Measurements from ENCODE around the gene UPF1. TPM values are rescaled to one million over a fixed set of nuclear protein-coding genes. Genes with fewer than 3 reads are reported as not detected.
"Not testable (repeated sequence)": the region's sequence is repeated elsewhere in the genome, so short reads cannot be mapped to it uniquely, and the experiment has no call there.

The UPF1 gene
- total and polyA plus RNA-seq, 8 donors, result 26.3 to 54.4 (median 37.5) TPM

- Histone ChIP-seq H3K4me3 (no peak overlapping the region), H3K4me1 (no peaks in the 10 kb centered on the region), H3K9me3 (no peaks in the 10 kb centered on the region), H3K27me3 (peaks cover 0 to 10% (median 0%) of the 10 kb centered on the region in 4 donors), H3K36me3 (peaks cover 0 to 12% (median 6%) of the 10 kb centered on the region in 3 donors), H3K27ac (no peak overlapping the region)
- intact Hi-C loops (cut with DNase I), result loop anchor here in 1 of 3 donors (10.0 kb wide), 1 partner anchor 86 kb away; no protein-coding TSS in a partner anchor
- WGBS, 2 donors, result 68 to 73% methylated on average over 18 of the region's 18 CpGs
- FAIRE-seq (no peak), ATAC-seq (no peak), DNase-seq (peak in 1 of 6 donors; percentile 66)
- TF ChIP-seq, protein P1, sequence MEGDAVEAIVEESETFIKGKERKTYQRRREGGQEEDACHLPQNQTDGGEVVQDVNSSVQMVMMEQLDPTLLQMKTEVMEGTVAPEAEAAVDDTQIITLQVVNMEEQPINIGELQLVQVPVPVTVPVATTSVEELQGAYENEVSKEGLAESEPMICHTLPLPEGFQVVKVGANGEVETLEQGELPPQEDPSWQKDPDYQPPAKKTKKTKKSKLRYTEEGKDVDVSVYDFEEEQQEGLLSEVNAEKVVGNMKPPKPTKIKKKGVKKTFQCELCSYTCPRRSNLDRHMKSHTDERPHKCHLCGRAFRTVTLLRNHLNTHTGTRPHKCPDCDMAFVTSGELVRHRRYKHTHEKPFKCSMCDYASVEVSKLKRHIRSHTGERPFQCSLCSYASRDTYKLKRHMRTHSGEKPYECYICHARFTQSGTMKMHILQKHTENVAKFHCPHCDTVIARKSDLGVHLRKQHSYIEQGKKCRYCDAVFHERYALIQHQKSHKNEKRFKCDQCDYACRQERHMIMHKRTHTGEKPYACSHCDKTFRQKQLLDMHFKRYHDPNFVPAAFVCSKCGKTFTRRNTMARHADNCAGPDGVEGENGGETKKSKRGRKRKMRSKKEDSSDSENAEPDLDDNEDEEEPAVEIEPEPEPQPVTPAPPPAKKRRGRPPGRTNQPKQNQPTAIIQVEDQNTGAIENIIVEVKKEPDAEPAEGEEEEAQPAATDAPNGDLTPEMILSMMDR (IDR thresholded peaks at IDR 0.05), result no peak
Observed at GRCh38 chr19:18898607-18899408, 67.0 kb downstream of the UPF1 start.

GRCh38 chr19:18899624-18900560 lies 68.1 kb downstream of the UPF1 start:
- intact Hi-C loops (cut with DNase I), result loop anchor here in 1 of 3 donors (10.0 kb wide), 1 partner anchor 85 kb away; no protein-coding TSS in a partner anchor
- Histone ChIP-seq H3K27me3 (peaks cover 0 to under 1% (median 0%) of the 10 kb centered on the region in 4 donors), H3K4me3 (no peak overlapping the region), H3K4me1 (no peaks in the 10 kb centered on the region), H3K36me3 (peaks cover 0 to 15% (median 6%) of the 10 kb centered on the region in 3 donors), H3K9me3 (no peaks in the 10 kb centered on the region), H3K27ac (no peak overlapping the region)
- peak in 1 of 6 donors; percentile 67 for DNase-seq
- TF ChIP-seq, protein P1 (IDR thresholded peaks at IDR 0.05), result no peak
- FAIRE-seq, result no peak
- no peak for ATAC-seq
- 86 to 89% methylated on average over 20 of the region's 20 CpGs for WGBS, 2 donors

GRCh38 chr19:18900700-18901481 lies 69.1 kb downstream of the UPF1 start:
- no peak overlapping the region for H3K4me3 ChIP-seq
- H3K4me1 ChIP-seq, result no peaks in the 10 kb centered on the region
- no peak for FAIRE-seq
- WGBS, 2 donors, result 87 to 93% methylated on average over 17 of the region's 17 CpGs
- TF ChIP-seq, protein P1 (IDR thresholded peaks at IDR 0.05), result no peak
- no peaks in the 10 kb centered on the region for H3K9me3 ChIP-seq
- H3K27me3 ChIP-seq, result no peaks in the 10 kb centered on the region
- intact Hi-C loops (cut with DNase I), result no loop called here
- H3K36me3 ChIP-seq, result peaks cover 0 to 21% (median 6%) of the 10 kb centered on the region in 3 donors
- peak in 1 of 6 donors; percentile 49 for DNase-seq
- ATAC-seq, result no peak
- H3K27ac ChIP-seq, result no peak overlapping the region

- DNase-seq (no peak), FAIRE-seq (no peak), ATAC-seq (no peak)
- Histone ChIP-seq H3K9me3 (no peaks in the 10 kb centered on the region), H3K4me1 (no peaks in the 10 kb centered on the region), H3K27ac (no peak overlapping the region), H3K36me3 (peaks cover 5 to 27% (median 6%) of the 10 kb centered on the region in 3 donors), H3K4me3 (no peak overlapping the region), H3K27me3 (no peaks in the 10 kb centered on the region)
- intact Hi-C loops (cut with DNase I), result no loop called here
- TF ChIP-seq, protein P1 (IDR thresholded peaks at IDR 0.05), result no peak
- WGBS, 2 donors, result 82 to 84% methylated on average over 7 of the region's 7 CpGs
Observed at GRCh38 chr19:18901491-18901890, 69.7 kb downstream of the UPF1 start.

DNA sequence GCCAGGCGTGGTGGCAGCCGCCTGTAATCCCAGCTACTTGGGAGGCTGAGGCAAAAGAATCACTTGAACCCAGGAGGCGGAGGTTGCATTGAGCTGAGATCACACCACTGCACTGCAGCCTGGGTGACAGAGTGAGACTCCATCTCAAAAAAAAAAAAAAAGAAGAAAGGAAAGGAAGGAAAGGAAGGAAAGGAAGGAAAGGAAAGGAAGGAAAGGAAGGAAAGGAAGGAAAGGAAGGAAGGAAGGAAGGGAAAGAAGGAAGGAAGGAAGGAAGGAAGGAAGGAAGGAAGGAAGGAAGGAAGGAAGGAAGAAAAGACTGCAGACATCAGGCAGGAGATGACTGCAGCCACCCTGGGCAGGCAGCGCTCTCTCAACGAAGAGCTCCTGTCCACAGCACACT lies 70.8 kb downstream of the UPF1 start:
- 96 to 98% methylated on average over 5 of the region's 5 CpGs for WGBS, 2 donors
- H3K36me3 ChIP-seq, result peaks cover 5 to 33% (median 11%) of the 10 kb centered on the region in 3 donors
- H3K27me3 ChIP-seq; ATAC-seq; intact Hi-C loops (cut with DNase I); H3K4me3 ChIP-seq; FAIRE-seq; DNase-seq; H3K27ac ChIP-seq; H3K4me1 ChIP-seq; H3K9me3 ChIP-seq: not testable (repeated sequence)

Data from pancreas (tissue), 10 donors.